ENCODE data around the gene BLACAT1.

DNA sequence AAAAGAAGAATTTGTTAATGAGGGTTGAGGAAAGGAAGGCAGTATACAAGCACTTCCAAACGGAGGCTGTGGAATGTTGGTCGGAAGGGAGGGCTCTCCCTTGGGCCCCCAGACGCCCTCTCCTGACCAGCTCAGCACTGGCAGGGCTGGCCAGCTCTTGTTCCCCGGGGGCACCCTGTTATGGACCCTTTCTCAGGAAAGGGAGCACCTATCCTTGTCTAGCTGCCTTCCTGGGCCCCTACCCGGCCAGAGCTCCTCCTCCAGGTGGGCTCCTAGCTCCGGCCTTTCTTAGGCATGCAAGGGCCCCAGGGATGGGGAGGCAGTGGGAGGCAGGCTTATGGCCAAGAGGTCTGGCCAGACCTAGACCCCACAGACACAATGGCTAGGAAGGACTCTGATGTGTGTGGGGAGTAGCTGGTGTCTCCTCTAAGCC, 926 bp downstream of the BLACAT1 start:
- TF ChIP-seq POLR2A (IDR thresholded peaks at IDR 0.05) (no peak), EP300 (IDR thresholded peaks at IDR 0.05) (no peak), POLR2AphosphoS5 (IDR thresholded peaks at IDR 0.05) (no peak)
- TF ChIP-seq, protein P1, sequence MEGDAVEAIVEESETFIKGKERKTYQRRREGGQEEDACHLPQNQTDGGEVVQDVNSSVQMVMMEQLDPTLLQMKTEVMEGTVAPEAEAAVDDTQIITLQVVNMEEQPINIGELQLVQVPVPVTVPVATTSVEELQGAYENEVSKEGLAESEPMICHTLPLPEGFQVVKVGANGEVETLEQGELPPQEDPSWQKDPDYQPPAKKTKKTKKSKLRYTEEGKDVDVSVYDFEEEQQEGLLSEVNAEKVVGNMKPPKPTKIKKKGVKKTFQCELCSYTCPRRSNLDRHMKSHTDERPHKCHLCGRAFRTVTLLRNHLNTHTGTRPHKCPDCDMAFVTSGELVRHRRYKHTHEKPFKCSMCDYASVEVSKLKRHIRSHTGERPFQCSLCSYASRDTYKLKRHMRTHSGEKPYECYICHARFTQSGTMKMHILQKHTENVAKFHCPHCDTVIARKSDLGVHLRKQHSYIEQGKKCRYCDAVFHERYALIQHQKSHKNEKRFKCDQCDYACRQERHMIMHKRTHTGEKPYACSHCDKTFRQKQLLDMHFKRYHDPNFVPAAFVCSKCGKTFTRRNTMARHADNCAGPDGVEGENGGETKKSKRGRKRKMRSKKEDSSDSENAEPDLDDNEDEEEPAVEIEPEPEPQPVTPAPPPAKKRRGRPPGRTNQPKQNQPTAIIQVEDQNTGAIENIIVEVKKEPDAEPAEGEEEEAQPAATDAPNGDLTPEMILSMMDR (IDR thresholded peaks at IDR 0.05), result no peak
